T-helper 9 cell (primary cell): Measurements from ENCODE around the gene NLRC5.
"Not testable (repeated sequence)": the region's sequence is repeated elsewhere in the genome, so short reads cannot be mapped to it uniquely, and the experiment has no call there.

Source experiments
- DNase-seq: peaks from one replicate; pipeline ENCODE4 v3.0.0-alpha.2; 2020

Gene NLRC5

GRCh38 chr16:57049678-57050077 lies 60.3 kb downstream of the NLRC5 start:
- DNase-seq, result no peak

- no peak for DNase-seq
Measured at GRCh38 chr16:57051696-57052228, 62.4 kb downstream of the NLRC5 start.

- no peak for DNase-seq
Measured at GRCh38 chr16:57053206-57053605, 63.8 kb downstream of the NLRC5 start.

GRCh38 chr16:57054338-57054737 lies 65.0 kb downstream of the NLRC5 start:
- no peak for DNase-seq

GRCh38 chr16:57054771-57055170 lies 65.4 kb downstream of the NLRC5 start:
- no peak for DNase-seq

- DNase-seq, result no peak
Measured at GRCh38 chr16:57055671-57056070, 66.3 kb downstream of the NLRC5 start.

GRCh38 chr16:57058291-57058861 lies 69.0 kb downstream of the NLRC5 start:
- DNase-seq, result no peak

- no peak for DNase-seq
Measured at GRCh38 chr16:57060323-57061083, 71.1 kb downstream of the NLRC5 start.

GRCh38 chr16:57061084-57061905 lies 71.9 kb downstream of the NLRC5 start:
- no peak for DNase-seq

GRCh38 chr16:57062329-57062728 lies 73.0 kb downstream of the NLRC5 start:
- DNase-seq, result no peak

- not testable (repeated sequence) for DNase-seq
Measured at GRCh38 chr16:57063189-57063588, 73.8 kb downstream of the NLRC5 start.

- no peak for DNase-seq
Measured at GRCh38 chr16:57064995-57065394, 75.6 kb downstream of the NLRC5 start.

- no peak for DNase-seq
Measured at GRCh38 chr16:57066625-57067024, 77.3 kb downstream of the NLRC5 start.

- no peak for DNase-seq
Measured at GRCh38 chr16:57067347-57067746, 78.0 kb downstream of the NLRC5 start.

- DNase-seq, result no peak
Measured at GRCh38 chr16:57069053-57069452, 79.7 kb downstream of the NLRC5 start.

GRCh38 chr16:57069635-57070370 lies 80.4 kb downstream of the NLRC5 start:
- DNase-seq, result no peak

GRCh38 chr16:57070424-57070823 lies 81.1 kb downstream of the NLRC5 start:
- DNase-seq, result no peak

GRCh38 chr16:57071081-57071732 lies 81.8 kb downstream of the NLRC5 start:
- DNase-seq, result not testable (repeated sequence)

- DNase-seq, result no peak
Measured at GRCh38 chr16:57071831-57072582, 82.7 kb downstream of the NLRC5 start.

GRCh38 chr16:57072616-57073275 lies 83.4 kb downstream of the NLRC5 start:
- no peak for DNase-seq

GRCh38 chr16:57077714-57078113 lies 88.4 kb downstream of the NLRC5 start:
- DNase-seq, result no peak
